Adipocyte (in vitro differentiated cells): ENCODE data around the gene TGM5.

Experiments used
- DNase-seq: peaks from one replicate; pipeline ENCODE4 v3.0.0-alpha.2; 2015; ENCODE audit warnings: low read depth
- H3K27me3 ChIP-seq: replicated peaks from 2 replicates; pipeline ENCODE4 v1.7.0; 2013; ENCODE audit warnings: mild to moderate bottlenecking, low read length, moderate library complexity; ENCODE audit not compliant: control insufficient read depth, insufficient read depth
- H3K36me3 ChIP-seq: 2 replicates; pipeline ENCODE4 v1.7.0; 2013; ENCODE audit warnings: low read length, mild to moderate bottlenecking, moderate library complexity; ENCODE audit not compliant: control insufficient read depth, insufficient read depth, severe bottlenecking
- H3K4me1 ChIP-seq: 2 replicates; pipeline ENCODE4 v1.7.0; 2013; ENCODE audit warnings: mild to moderate bottlenecking, low read length, moderate library complexity; ENCODE audit not compliant: control insufficient read depth, insufficient read depth
- H3K4me3 ChIP-seq: 2 replicates; pipeline ENCODE4 v1.7.0; 2013; ENCODE audit warnings: mild to moderate bottlenecking, low read length, moderate library complexity
- H3K9ac ChIP-seq: 2 replicates; pipeline ENCODE4 v1.7.0; 2013; ENCODE audit warnings: mild to moderate bottlenecking, low read length, moderate library complexity
- H3K9me3 ChIP-seq: 2 replicates; pipeline ENCODE4 v1.7.0; 2013; ENCODE audit warnings: mild to moderate bottlenecking, low read length, moderate library complexity; ENCODE audit not compliant: control insufficient read depth

The TGM5 gene

GRCh38 chr15:43243020-43243645 lies 23.6 kb downstream of the TGM5 start:
- Histone ChIP-seq H3K27me3 (peaks cover 13% of the 10 kb centered on the region), H3K9me3 (no peaks in the 10 kb centered on the region), H3K4me1 (peaks cover 25% of the 10 kb centered on the region), H3K4me3 (no peak overlapping the region), H3K9ac (no peak overlapping the region), H3K36me3 (no peaks in the 10 kb centered on the region)
- no peak for DNase-seq

GRCh38 chr15:43242616-43243015 lies 24.1 kb downstream of the TGM5 start:
- Histone ChIP-seq H3K36me3 (no peaks in the 10 kb centered on the region), H3K9ac (no peak overlapping the region), H3K4me1 (peaks cover 30% of the 10 kb centered on the region), H3K9me3 (no peaks in the 10 kb centered on the region), H3K4me3 (no peak overlapping the region), H3K27me3 (peaks cover 13% of the 10 kb centered on the region)
- DNase-seq, result no peak

GRCh38 chr15:43241100-43241499 lies 25.6 kb downstream of the TGM5 start:
- Histone ChIP-seq H3K9ac (peak overlapping the region; percentile 57), H3K27me3 (peaks cover 8% of the 10 kb centered on the region), H3K4me3 (peak overlapping the region; percentile 53), H3K36me3 (no peaks in the 10 kb centered on the region), H3K4me1 (peaks cover 33% of the 10 kb centered on the region), H3K9me3 (no peaks in the 10 kb centered on the region)
- peak; percentile 27 for DNase-seq

- no peak overlapping the region for H3K4me3 ChIP-seq
- peaks cover 37% of the 10 kb centered on the region for H3K4me1 ChIP-seq
- no peaks in the 10 kb centered on the region for H3K27me3 ChIP-seq
- no peaks in the 10 kb centered on the region for H3K36me3 ChIP-seq
- H3K9me3 ChIP-seq, result no peaks in the 10 kb centered on the region
- H3K9ac ChIP-seq, result no peak overlapping the region
- DNase-seq, result no peak
These were observed 26.8 kb downstream of the TGM5 start for GRCh38 chr15:43239732-43240491.

GRCh38 chr15:43238671-43239131 lies 28.0 kb downstream of the TGM5 start:
- DNase-seq, result no peak
- no peak overlapping the region for H3K4me3 ChIP-seq
- peak overlapping the region; percentile 37 for H3K9ac ChIP-seq
- no peaks in the 10 kb centered on the region for H3K9me3 ChIP-seq
- H3K27me3 ChIP-seq, result no peaks in the 10 kb centered on the region
- no peaks in the 10 kb centered on the region for H3K36me3 ChIP-seq
- H3K4me1 ChIP-seq, result peaks cover 37% of the 10 kb centered on the region

GRCh38 chr15:43237842-43238470 lies 28.8 kb downstream of the TGM5 start:
- no peak for DNase-seq
- Histone ChIP-seq H3K4me1 (peaks cover 43% of the 10 kb centered on the region), H3K36me3 (no peaks in the 10 kb centered on the region), H3K4me3 (no peak overlapping the region), H3K9me3 (no peaks in the 10 kb centered on the region), H3K27me3 (no peaks in the 10 kb centered on the region), H3K9ac (peak overlapping the region; percentile 37)

GRCh38 chr15:43235536-43235935 lies 31.2 kb downstream of the TGM5 start:
- no peak overlapping the region for H3K9ac ChIP-seq
- DNase-seq, result no peak

GRCh38 chr15:43232289-43232874 lies 34.3 kb downstream of the TGM5 start:
- peaks cover 47% of the 10 kb centered on the region for H3K4me1 ChIP-seq
- H3K27me3 ChIP-seq, result no peaks in the 10 kb centered on the region
- peak; percentile 23 for DNase-seq
- H3K36me3 ChIP-seq, result no peaks in the 10 kb centered on the region
- H3K9ac ChIP-seq, result no peak overlapping the region
- H3K4me3 ChIP-seq, result no peak overlapping the region
- no peaks in the 10 kb centered on the region for H3K9me3 ChIP-seq

More at GRCh38 chr15:43235536-43235935, 31.2 kb downstream of the TGM5 start:
- Histone ChIP-seq H3K4me1 (peaks cover 54% of the 10 kb centered on the region), H3K27me3 (no peaks in the 10 kb centered on the region), H3K9me3 (no peaks in the 10 kb centered on the region), H3K4me3 (no peak overlapping the region), H3K36me3 (no peaks in the 10 kb centered on the region)

GRCh38 chr15:43230640-43231115 lies 36.0 kb downstream of the TGM5 start:
- H3K9ac ChIP-seq, result peak overlapping the region; percentile 46
- peaks cover 39% of the 10 kb centered on the region for H3K4me1 ChIP-seq
- no peaks in the 10 kb centered on the region for H3K9me3 ChIP-seq
- no peaks in the 10 kb centered on the region for H3K36me3 ChIP-seq
- no peak for DNase-seq
- H3K27me3 ChIP-seq, result no peaks in the 10 kb centered on the region
- peak overlapping the region; percentile 27 for H3K4me3 ChIP-seq

GRCh38 chr15:43229977-43230376 lies 36.8 kb downstream of the TGM5 start:
- Histone ChIP-seq H3K9ac (peak overlapping the region; percentile 20), H3K9me3 (no peaks in the 10 kb centered on the region), H3K4me3 (no peak overlapping the region), H3K36me3 (no peaks in the 10 kb centered on the region), H3K4me1 (peaks cover 39% of the 10 kb centered on the region), H3K27me3 (no peaks in the 10 kb centered on the region)
- no peak for DNase-seq
